Measurements from ENCODE around the gene HOXC6. TPM values are rescaled to one million over a fixed set of nuclear protein-coding genes. Genes with fewer than 3 reads are reported as not detected.

Gene HOXC6
- total and polyA plus RNA-seq, 9 of the 15 experiments (the other 6 are each of a cell fraction or from before 2014, with no cell fraction given): 0.06 to 4.0 (median 1.4) TPM

DNA sequence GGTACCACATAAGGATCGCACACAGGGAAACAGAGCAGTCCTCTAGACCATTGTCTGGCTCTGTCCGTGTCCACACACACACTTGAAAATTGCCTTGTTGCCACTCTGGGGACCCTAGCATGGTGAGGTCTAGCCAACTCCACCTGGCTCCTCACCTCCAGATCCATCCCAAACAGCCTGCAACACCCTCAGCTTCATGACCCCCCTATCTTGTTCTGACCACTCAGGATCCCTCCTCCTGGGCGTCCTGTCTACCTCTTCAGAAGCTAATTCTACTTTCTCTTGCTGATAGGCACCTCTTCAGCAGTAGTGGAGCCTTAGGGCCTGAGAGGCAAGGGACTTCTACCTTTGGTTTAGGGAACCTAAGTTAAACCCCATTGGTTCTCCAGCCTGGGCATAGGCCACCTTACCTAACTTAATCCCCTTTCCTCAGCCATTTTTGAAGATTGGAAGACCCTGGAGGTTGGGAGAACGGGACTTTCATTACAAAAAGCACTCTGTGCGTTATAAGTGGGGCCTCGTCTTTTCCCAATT is 3.9 kb downstream of the HOXC6 start:
- Histone ChIP-seq H3K27me3 (ENCODE audit: control insufficient read depth in 2 of 2, insufficient read depth in 2 of 2, low read length in 2 of 2) (no peaks in the 10 kb centered on the region), H3K9me3 (replicated peaks; ENCODE audit: control insufficient read depth, insufficient read depth, low read depth, low read length) (no peaks in the 10 kb centered on the region), H3K4me1 (replicated peaks in 1 of 2; ENCODE audit: control insufficient read depth in 2 of 2, insufficient read depth in 2 of 2, low read length in 2 of 2) (peaks cover 0 to 28% of the 10 kb centered on the region in 2 experiments; a peak in 2 of 5 replicates), H3K9me1 (ENCODE audit: control insufficient read depth, insufficient read depth, low read length) (no peaks in the 10 kb centered on the region), H3K4me2 (ENCODE audit: insufficient read depth, low read length) (no peak overlapping the region), H2AFZ (ENCODE audit: low read depth, low read length) (no peak overlapping the region), H4K20me1 (replicated peaks; ENCODE audit: control insufficient read depth, insufficient read depth, low read length) (no peaks in the 10 kb centered on the region), H3K79me2 (ENCODE audit: control insufficient read depth, insufficient read depth, low read length) (no peaks in the 10 kb centered on the region), H3K36me3 (ENCODE audit: control insufficient read depth, insufficient read depth, low read length) (peaks cover 2% of the 10 kb centered on the region; the same call in 1 of the 3 replicates), H3K4me3 (no peak overlapping the region), H3K27ac (ENCODE audit: extremely low read depth, low read depth, low read length) (no peak overlapping the region), H3K9ac (ENCODE audit: insufficient read depth in 1 of 2, low read depth in 2 of 2, low read length in 2 of 2) (no peak overlapping the region)
- no TSS peak for BruUV-seq (replicated peaks)
- ATAC-seq (no peak; the same call in 2 of the 3 replicates), DNase-seq (ENCODE audit: extremely low read depth in 1 of 4, low spot score in 3 of 4) (peak in 1 of 4 experiments; percentile 30), FAIRE-seq (no peak)
- TF ChIP-seq, protein P1, sequence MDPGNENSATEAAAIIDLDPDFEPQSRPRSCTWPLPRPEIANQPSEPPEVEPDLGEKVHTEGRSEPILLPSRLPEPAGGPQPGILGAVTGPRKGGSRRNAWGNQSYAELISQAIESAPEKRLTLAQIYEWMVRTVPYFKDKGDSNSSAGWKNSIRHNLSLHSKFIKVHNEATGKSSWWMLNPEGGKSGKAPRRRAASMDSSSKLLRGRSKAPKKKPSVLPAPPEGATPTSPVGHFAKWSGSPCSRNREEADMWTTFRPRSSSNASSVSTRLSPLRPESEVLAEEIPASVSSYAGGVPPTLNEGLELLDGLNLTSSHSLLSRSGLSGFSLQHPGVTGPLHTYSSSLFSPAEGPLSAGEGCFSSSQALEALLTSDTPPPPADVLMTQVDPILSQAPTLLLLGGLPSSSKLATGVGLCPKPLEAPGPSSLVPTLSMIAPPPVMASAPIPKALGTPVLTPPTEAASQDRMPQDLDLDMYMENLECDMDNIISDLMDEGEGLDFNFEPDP (CRISPR knock-in tag; IDR thresholded peaks at IDR 0.05): no peak
- TF ChIP-seq GATAD2B (IDR thresholded peaks at IDR 0.05; ENCODE audit: borderline replicate concordance): no peak
- no peak for TF ChIP-seq SMARCB1 (IDR thresholded peaks at IDR 0.05; ENCODE audit: insufficient read length, low read depth)
- no peak for TF ChIP-seq CSDE1 (IDR thresholded peaks at IDR 0.05)
- TF ChIP-seq, protein P2, sequence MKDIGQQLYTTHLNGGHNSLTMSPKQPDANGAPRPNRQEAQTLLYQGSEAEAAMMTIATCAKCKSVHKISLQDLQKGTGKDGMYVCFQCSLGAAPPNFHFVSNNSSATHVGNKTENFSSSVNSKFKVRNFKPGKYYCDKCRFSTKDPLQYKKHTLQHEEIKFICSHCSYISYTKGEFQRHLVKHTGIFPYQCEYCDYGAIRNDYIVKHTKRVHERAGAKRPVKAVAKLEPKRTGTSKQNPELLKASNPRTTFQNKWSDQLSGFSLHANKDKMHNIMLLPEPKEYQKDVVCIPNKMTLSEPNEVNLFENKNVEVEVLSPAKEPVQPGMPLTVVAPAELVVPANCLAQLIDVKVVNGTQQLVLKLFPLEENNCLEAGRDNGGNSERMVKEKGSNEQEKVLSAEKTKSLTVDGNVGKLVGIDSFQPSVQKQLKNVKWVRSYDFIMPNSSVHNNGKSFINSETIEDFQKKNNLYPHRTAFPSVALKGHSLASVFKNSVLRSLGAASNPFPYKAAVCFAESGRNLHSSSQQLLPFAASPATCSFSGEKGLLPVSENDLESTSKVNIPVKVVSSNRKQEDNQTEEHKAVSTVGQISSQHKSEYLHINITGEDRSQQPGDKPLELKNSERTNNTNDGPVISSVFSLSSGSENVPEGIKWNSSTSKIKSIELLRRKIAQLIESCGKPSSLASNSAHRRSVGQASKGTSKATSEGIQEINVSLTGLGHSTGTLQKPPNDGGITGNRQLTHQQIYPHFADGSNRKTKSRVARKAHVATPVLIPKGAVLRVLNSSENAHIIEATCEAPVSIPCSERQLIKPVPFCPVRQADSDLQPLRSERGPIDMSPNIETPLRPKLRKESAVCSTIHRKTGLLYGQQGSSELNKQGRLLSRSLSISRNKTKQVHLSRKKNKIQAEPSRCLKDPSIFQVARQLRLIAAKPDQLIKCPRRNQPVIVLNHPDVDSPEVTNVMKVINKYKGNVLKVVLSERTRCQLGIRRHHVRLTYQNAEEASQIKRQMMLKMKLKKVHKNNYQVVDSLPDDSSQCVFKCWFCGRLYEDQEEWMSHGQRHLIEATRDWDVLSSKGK (CRISPR knock-in tag; IDR thresholded peaks at IDR 0.05): no peak
- TF ChIP-seq, protein P3, sequence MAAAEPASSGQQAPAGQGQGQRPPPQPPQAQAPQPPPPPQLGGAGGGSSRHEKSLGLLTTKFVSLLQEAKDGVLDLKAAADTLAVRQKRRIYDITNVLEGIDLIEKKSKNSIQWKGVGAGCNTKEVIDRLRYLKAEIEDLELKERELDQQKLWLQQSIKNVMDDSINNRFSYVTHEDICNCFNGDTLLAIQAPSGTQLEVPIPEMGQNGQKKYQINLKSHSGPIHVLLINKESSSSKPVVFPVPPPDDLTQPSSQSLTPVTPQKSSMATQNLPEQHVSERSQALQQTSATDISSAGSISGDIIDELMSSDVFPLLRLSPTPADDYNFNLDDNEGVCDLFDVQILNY (CRISPR knock-in tag; IDR thresholded peaks at IDR 0.05): no peak
- no peak for TF ChIP-seq SREBF2 (CRISPR knock-in tag; IDR thresholded peaks at IDR 0.05)
- TF ChIP-seq, protein P4, sequence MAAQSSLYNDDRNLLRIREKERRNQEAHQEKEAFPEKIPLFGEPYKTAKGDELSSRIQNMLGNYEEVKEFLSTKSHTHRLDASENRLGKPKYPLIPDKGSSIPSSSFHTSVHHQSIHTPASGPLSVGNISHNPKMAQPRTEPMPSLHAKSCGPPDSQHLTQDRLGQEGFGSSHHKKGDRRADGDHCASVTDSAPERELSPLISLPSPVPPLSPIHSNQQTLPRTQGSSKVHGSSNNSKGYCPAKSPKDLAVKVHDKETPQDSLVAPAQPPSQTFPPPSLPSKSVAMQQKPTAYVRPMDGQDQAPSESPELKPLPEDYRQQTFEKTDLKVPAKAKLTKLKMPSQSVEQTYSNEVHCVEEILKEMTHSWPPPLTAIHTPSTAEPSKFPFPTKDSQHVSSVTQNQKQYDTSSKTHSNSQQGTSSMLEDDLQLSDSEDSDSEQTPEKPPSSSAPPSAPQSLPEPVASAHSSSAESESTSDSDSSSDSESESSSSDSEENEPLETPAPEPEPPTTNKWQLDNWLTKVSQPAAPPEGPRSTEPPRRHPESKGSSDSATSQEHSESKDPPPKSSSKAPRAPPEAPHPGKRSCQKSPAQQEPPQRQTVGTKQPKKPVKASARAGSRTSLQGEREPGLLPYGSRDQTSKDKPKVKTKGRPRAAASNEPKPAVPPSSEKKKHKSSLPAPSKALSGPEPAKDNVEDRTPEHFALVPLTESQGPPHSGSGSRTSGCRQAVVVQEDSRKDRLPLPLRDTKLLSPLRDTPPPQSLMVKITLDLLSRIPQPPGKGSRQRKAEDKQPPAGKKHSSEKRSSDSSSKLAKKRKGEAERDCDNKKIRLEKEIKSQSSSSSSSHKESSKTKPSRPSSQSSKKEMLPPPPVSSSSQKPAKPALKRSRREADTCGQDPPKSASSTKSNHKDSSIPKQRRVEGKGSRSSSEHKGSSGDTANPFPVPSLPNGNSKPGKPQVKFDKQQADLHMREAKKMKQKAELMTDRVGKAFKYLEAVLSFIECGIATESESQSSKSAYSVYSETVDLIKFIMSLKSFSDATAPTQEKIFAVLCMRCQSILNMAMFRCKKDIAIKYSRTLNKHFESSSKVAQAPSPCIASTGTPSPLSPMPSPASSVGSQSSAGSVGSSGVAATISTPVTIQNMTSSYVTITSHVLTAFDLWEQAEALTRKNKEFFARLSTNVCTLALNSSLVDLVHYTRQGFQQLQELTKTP (IDR thresholded peaks at IDR 0.05; ENCODE audit: low read depth in 1 of 2, partially characterized antibody in 2 of 2): no peak
- TF ChIP-seq TEAD1 (CRISPR knock-in tag; IDR thresholded peaks at IDR 0.05): no peak
- ChIA-PET CTCF (ENCODE audit: low intra/inter-chr PET ratio) (interaction anchor here (0.7 to 2.6 kb wide), 9 partner anchors 26 to 329 kb away, joined by 3 to 36 read pairs (median 10); no protein-coding TSS in a partner anchor), POLR2A (interaction anchor here (0.7 to 0.8 kb wide), 2 partner anchors 14 to 133 kb away, joined by 4 to 6 read pairs; no protein-coding TSS in a partner anchor)
- intact Hi-C loops (cut with micrococcal nuclease) (loop anchor here (1.0 to 2.0 kb wide), 3 partner anchors 25 to 159 kb away; no protein-coding TSS in a partner anchor), in situ Hi-C loops (cut with MboI) (no loop called here)
- 44% methylated on average over 6 of the region's 6 CpGs for WGBS (ENCODE audit: insufficient coverage, low coverage, missing lambda C conversion rate)
